ENCODE results near the gene SH3PXD2A.

DNA sequence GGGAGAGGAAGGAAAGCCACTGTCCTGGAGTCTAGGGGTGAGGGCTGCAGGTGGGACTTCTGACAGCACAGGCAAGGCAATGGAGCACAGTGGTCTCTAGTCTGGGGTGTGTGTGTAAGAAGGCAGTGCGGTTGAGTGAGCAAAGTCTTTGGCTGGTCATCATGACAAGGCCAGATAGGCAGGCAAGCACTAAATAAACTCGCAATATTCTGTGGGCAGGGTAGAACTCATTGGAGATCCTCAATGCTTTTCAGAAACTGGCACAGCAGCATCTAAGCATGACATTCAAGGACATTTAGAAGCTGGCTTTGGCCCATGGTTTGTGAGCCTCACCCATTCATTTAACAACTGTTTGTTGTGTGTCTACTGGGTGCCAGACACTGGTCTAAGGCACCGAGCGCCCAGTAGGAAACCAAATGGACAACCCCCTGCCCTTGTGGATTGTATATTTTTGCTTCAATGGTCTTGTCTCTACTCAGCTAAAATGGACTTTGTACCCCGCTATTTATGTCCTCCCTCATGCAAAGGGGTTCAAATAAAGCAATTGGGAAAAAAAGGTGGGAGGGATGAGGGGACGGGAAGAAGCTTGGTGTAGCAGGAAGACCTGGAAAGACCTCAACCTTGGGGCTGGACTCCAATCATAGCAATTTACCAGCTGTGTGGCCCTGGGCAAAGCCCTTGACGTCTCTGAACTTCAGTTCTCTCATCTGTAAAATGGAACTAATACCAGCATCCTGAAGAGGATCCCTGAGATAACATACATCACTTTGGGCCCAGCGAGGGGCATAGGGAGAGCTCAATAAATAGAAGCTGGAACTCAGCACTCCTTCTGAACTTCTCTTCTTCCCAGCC is 245.9 kb downstream of the SH3PXD2A start:
- TF ChIP-seq CTCF (IDR thresholded peaks at IDR 0.05) (no peak), POLR2A (IDR thresholded peaks at IDR 0.05) (no peak), POLR2AphosphoS5 (IDR thresholded peaks at IDR 0.05) (no peak), EP300 (IDR thresholded peaks at IDR 0.05; ENCODE audit: low read depth) (no peak)
